ENCODE measurements around the gene SORCS1.

SORCS1 gene

DNA sequence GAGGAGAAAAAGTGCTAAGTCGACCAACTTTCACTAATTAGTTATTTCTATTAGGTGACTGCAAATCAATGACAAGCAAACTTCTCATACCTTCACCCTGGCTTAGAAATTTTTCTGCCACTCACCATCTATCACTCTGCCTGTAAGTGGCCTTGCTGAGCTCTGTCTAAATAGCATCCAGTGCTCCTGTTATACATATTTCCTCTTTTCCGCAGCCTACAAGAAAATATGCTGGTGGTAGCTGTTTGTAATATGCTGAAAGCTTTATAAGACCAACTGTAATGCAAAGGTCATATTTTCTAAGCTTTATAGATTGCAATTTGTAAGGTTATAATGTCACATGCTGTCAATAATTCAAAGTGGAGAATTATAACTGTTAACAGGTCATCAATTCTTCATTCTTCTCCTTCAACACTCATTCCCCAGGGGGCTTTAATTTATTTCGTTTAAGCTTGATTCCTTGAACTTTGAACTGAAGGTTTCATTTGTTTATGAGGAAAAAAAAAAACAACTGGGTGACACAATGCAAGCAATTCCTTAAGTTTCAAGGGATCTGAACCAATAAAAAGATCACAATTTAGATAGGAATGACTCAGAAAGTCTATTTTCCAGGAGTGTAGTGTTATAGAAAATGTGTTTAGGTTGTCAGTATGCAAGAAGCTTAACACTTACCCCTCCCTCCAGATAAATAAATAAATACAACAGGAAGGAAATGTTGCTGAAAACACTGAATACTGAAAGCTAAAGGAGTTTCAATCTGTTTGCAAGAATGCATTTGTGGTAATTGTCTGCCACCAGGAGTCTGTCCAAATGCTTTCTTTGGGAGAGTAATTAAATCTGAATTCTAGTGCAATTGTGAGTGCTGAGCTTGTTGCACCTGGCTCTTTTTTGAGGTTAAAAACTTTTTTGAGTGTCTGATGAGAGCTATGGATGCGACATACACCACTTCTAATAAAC is 183.7 kb downstream of the SORCS1 start:
- TF ChIP-seq CTCF (IDR thresholded peaks at IDR 0.05): no peak
- no peak overlapping the region for H3K4me3 Mint-ChIP-seq
- H3K36me3 Mint-ChIP-seq (ENCODE audit: low read depth): no peaks in the 10 kb centered on the region
- no peak overlapping the region for H3K27ac Mint-ChIP-seq
- no peak for DNase-seq
- no peaks in the 10 kb centered on the region for H3K27me3 Mint-ChIP-seq (ENCODE audit: low read depth, poor library complexity)
- no peaks in the 10 kb centered on the region for H3K9me3 Mint-ChIP-seq
- peaks cover 32% of the 10 kb centered on the region for H3K4me1 Mint-ChIP-seq

- no peak for DNase-seq
- Mint-ChIP-seq H3K4me1 (peaks cover 32% of the 10 kb centered on the region), H3K4me3 (no peak overlapping the region), H3K27me3 (ENCODE audit: low read depth, poor library complexity) (no peaks in the 10 kb centered on the region), H3K9me3 (no peaks in the 10 kb centered on the region), H3K27ac (no peak overlapping the region), H3K36me3 (ENCODE audit: low read depth) (no peaks in the 10 kb centered on the region)
- no peak for TF ChIP-seq CTCF (IDR thresholded peaks at IDR 0.05)
Observed at GRCh38 chr10:106978756-106979155, 185.8 kb downstream of the SORCS1 start.

- no peak for DNase-seq
- peaks cover 2% of the 10 kb centered on the region for H3K27me3 Mint-ChIP-seq (ENCODE audit: low read depth, poor library complexity)
Observed at GRCh38 chr10:106973716-106974115, 190.8 kb downstream of the SORCS1 start.

GRCh38 chr10:106973288-106973687 is 191.2 kb downstream of the SORCS1 start:
- Mint-ChIP-seq H3K4me3 (no peak overlapping the region), H3K36me3 (ENCODE audit: low read depth) (no peaks in the 10 kb centered on the region), H3K27me3 (ENCODE audit: low read depth, poor library complexity) (peaks cover 2% of the 10 kb centered on the region), H3K4me1 (peaks cover 15% of the 10 kb centered on the region), H3K27ac (peak overlapping the region; percentile 77), H3K9me3 (no peaks in the 10 kb centered on the region)
- DNase-seq: no peak
- no peak for TF ChIP-seq CTCF (IDR thresholded peaks at IDR 0.05)

More at GRCh38 chr10:106973716-106974115, 190.8 kb downstream of the SORCS1 start:
- Mint-ChIP-seq H3K36me3 (ENCODE audit: low read depth) (no peaks in the 10 kb centered on the region), H3K4me1 (peaks cover 15% of the 10 kb centered on the region), H3K27ac (no peak overlapping the region), H3K9me3 (no peaks in the 10 kb centered on the region), H3K4me3 (no peak overlapping the region)
- TF ChIP-seq CTCF (IDR thresholded peaks at IDR 0.05): no peak

DNA sequence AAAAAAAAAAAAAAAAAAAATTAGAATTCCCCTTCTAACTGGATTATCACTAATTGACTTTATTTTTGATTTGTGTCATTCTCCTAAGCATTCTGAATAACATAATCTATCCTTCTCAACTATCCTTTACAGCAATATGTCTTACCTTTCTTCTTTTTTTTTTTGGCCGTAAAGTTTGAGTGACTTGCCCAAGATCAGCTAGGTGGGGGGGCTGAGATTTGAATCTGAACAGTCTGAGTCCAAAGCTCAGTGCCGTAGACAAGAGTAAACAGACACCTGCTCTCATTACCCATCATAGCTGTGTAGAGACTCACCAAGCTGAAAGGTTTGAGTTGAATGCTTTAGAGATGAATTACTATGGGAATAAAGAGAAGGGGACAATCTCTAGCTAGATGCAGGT is 192.1 kb downstream of the SORCS1 start:
- no peak for DNase-seq
- Mint-ChIP-seq H3K9me3 (no peaks in the 10 kb centered on the region), H3K27me3 (ENCODE audit: low read depth, poor library complexity) (peaks cover 2% of the 10 kb centered on the region), H3K4me3 (no peak overlapping the region), H3K27ac (no peak overlapping the region), H3K4me1 (peaks cover 15% of the 10 kb centered on the region), H3K36me3 (ENCODE audit: low read depth) (no peaks in the 10 kb centered on the region)
- no peak for TF ChIP-seq CTCF (IDR thresholded peaks at IDR 0.05)

DNA sequence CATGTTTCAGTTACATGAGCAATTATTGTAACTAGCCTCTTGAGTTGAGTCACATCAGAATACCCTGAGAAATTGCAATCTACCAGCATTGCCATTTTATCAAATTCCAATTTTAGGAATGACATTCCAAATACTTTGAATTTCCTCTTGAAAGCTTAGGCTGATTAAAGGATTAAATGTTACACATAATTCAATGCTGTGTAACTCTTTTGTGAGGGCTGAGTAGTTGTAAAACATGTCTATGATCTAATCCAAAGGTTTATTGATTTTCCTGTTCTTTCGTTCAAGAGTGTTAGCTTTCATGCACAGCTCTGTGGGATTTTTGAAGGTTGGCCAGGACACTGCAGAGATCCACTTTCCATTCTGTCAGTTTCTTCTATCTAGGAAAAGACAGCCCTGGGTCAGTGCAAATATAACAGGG is 193.1 kb downstream of the SORCS1 start:
- Mint-ChIP-seq H3K27me3 (ENCODE audit: low read depth, poor library complexity) (peaks cover 2% of the 10 kb centered on the region), H3K4me1 (peaks cover 15% of the 10 kb centered on the region), H3K4me3 (no peak overlapping the region), H3K9me3 (no peaks in the 10 kb centered on the region), H3K36me3 (ENCODE audit: low read depth) (no peaks in the 10 kb centered on the region), H3K27ac (no peak overlapping the region)
- no peak for DNase-seq
- TF ChIP-seq CTCF (IDR thresholded peaks at IDR 0.05): no peak
